GM12865 (cell line): Measurements from ENCODE around the gene CMC4.

Experiments used
- DNase-seq: peaks from one replicate; pipeline ENCODE4 v3.0.0; 2010; ENCODE audit warnings: low read depth
- H3K4me3 ChIP-seq: 2 replicates; pipeline ENCODE4 v1.5.1; 2011; ENCODE audit warnings: mild to moderate bottlenecking, low read depth, low read length, control low read depth
- CTCF ChIP-seq: IDR thresholded peaks from 2 replicates; pipeline ENCODE4 v1.5.1; 2011; ENCODE audit warnings: low read length, control low read depth, low read depth, inconsistent platforms; ENCODE audit not compliant: insufficient read depth; ENCODE audit errors: missing control alignments

The CMC4 gene

GRCh38 chrX:155094468-155095061, 23.6 kb upstream of the CMC4 start:
- peak; percentile 36 for DNase-seq
- no peak overlapping the region for H3K4me3 ChIP-seq
- TF ChIP-seq CTCF: peak; percentile 48

GRCh38 chrX:155086961-155087735, 16.2 kb upstream of the CMC4 start:
- no peak for TF ChIP-seq CTCF
- DNase-seq: no peak
- H3K4me3 ChIP-seq: no peak overlapping the region

- peak; percentile 25 for TF ChIP-seq CTCF
- peak; percentile 35 for DNase-seq
- no peak overlapping the region for H3K4me3 ChIP-seq
Measured at GRCh38 chrX:155086202-155086840, 15.4 kb upstream of the CMC4 start.

- H3K4me3 ChIP-seq: peak overlapping the region; percentile 82
- DNase-seq: peak; percentile 22
- TF ChIP-seq CTCF: no peak
Measured at GRCh38 chrX:155071694-155072280, 851 bp upstream of the CMC4 start.

GRCh38 chrX:155070663-155070974, 317 bp downstream of the CMC4 start:
- no peak for DNase-seq
- peak overlapping the region; percentile 86 for H3K4me3 ChIP-seq
- no peak for TF ChIP-seq CTCF

- TF ChIP-seq CTCF: no peak
- H3K4me3 ChIP-seq: peak overlapping the region; percentile 86
- DNase-seq: no peak
Measured at GRCh38 chrX:155070038-155070437, 898 bp downstream of the CMC4 start.

- H3K4me3 ChIP-seq: peak overlapping the region; percentile 86
- TF ChIP-seq CTCF: no peak
- DNase-seq: no peak
Measured at GRCh38 chrX:155069414-155069813, 1.5 kb downstream of the CMC4 start.
